GM21786 (cell line): ENCODE results near the gene OARD1.

ENCODE experiments used
- ATAC-seq: cut with Tn5 transposase; IDR thresholded peaks from one replicate; pipeline ENCODE4 v1.9.1; 2021; ENCODE audit not compliant: unreplicated experiment

The OARD1 gene

DNA sequence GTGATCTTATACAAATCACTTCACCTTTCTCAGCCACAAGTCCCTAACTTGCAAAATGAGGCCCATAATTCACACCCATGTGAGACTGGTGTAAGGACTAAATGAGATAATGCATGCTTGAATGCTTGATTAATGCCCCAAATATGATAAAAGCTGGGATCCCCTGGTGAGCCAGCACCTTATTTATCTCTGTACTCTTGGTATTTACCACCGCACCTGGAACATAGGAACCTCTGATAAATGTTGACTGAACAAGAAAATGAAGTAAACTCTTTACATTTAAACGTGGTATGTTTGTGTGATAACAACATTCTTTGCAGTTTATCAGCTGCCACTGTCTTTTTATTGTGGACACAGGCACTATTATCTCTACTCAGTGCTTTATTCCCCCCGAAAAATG, 21.6 kb downstream of the OARD1 start:
- no peak for ATAC-seq

DNA sequence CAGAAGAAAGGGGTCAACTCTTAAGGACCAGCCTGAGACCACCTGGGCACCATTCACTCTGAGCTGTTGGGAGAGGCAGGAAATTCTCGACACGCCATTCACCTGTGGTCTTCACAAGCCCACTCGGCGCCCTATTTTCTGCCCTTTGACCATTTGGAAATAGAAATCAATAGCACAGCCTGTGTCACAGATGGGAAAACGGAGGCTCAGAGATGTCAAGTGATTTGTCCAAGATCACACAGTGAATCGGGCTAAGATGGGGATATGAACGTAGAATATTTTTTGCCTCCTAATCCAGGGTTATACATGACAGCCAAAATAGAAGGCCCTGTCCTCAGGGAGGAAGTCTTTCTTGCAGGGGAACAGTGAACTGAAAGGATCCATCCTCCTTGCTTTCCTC, 22.2 kb downstream of the OARD1 start:
- ATAC-seq = no peak

DNA sequence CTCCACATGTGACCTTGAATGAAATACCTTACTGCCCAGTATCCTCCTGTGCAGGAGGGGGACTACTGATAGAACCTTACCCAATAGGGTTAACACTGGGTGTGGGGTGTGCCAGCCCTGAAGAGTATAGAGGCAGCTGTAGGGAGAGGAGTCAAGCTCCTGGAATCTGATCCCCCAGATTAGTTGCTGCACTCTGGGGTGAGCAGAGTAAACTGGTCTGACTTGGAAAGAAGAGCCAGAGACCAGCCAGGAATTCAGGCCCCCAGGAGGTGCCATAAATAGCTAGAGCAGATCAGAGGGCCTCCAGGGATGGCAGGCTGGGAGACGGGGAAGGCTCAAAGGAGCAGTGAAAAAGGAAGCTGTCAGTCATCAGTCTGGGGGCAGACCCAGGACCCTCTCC, 22.6 kb downstream of the OARD1 start:
- ATAC-seq = no peak

DNA sequence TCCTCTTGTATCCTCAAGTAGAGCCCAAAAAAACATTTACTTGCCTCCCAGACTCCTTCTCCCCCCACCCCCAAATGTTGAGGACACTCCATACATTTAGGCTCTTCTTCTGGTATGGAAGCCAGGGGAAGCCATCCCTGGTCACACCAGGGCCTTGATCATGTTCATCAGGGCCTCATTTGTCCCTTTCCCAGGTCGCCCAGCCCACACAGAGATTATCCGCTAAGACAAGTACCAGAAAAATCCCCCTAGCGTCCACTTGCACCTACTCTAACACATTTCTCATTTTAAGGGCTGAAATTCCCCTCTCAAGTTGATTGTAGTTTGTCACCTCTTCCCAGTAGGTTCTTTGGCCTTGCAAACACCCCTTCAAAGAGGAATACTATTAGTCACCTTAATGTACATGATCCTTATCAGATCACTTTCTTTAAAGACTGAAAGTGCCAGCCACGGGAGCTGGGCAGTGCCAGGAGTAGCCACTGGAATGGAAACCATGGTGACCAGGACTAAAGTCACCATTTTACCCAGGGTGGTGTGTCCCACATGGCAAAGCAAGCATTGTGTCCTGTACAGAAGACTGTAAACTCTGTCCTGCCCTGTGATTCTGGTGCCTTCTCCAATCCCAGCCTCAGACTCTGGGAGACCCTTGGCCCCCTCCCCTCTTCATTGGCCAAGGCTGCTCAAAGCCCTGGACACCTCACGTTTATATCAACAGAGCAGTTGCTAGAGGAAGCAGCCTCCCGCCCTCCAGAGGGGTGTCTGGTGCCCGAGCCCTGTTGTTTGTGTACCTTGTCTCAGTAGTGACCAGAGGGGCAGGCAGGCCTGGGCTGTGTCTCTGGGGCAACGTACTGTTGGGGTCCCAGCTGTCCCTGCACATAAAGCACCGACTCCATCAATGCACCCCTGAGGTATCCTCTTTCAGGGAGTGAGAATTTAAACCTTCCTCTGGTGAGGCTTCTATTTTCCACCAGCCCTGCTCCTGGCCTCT, 24.1 kb downstream of the OARD1 start:
- no peak for ATAC-seq

DNA sequence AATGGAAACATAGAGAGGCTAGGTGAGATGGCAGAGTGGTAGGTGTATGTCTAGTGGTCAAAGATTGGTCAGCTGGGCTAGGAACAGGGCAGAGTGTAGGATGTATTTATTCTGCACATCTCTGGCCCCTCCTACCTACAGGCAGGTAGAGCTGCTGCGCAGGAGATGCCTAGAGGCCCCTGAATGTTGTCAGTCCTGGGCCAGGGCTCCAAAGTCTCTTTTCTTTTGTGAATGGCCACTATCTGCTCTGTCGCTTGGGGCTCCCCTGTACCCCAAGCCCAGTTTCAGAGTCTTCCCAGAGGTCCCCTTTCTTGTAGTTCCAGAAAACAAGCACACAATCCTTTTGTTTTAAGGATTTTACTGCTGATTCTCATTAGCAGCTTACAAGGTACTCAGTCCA, 24.9 kb downstream of the OARD1 start:
- no peak for ATAC-seq

DNA sequence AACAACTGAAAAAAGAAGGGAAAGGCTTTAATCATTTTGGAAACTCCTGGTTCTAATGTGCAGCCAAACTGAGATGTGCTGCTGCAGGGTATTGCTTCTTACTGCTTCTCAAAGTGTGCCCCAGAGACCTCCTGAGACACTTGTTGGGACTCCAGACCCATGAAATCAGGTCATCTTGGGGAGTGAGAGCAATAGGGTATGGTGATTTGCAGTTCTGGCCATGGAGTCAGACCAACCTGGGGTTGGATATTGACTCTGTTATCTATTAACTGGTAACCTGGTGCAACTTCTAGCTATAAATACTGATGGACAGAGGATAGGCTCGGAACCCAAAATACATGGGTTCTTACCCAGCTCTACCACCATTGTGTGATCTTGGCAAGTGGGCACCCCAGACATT, 26.1 kb downstream of the OARD1 start:
- ATAC-seq = no peak

DNA sequence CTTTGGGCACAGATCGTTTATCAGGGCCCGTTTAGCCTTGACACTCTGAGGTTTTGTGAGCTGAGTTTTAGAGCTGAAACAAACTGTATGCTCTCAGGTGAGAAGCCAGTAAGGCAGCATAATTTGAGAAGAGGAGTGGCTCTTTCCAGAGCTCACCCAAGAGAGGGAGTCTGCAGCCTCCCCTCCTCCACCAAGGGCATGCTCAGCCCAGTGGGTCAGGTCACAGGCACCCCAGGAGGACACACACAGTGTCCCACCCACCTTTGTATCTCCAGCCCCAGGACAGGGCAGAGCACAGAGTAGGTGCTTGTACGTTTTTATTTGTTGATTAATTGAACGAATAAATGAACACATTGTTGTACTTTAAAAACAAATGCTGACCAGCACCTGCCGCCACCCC, 26.5 kb downstream of the OARD1 start:
- no peak for ATAC-seq

DNA sequence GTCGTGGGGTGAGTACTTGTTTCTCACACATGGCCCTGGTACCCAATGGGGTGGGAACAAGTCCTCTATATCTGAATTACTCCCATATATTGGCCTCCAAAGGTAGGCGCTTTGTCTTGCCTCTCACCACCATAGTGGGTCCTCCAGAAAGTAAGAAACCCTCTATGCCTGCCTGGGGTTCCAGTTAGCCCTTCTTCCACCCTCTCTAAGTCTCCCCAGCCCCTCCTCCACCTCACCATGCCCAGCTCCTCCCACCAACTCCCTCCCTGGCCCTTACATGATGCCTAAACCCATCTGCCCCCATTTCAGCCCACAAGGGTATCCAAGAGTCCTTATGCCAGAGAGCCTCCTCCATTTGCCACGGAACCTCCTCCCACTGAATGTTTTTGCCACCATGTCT, 29.0 kb downstream of the OARD1 start:
- ATAC-seq = no peak

DNA sequence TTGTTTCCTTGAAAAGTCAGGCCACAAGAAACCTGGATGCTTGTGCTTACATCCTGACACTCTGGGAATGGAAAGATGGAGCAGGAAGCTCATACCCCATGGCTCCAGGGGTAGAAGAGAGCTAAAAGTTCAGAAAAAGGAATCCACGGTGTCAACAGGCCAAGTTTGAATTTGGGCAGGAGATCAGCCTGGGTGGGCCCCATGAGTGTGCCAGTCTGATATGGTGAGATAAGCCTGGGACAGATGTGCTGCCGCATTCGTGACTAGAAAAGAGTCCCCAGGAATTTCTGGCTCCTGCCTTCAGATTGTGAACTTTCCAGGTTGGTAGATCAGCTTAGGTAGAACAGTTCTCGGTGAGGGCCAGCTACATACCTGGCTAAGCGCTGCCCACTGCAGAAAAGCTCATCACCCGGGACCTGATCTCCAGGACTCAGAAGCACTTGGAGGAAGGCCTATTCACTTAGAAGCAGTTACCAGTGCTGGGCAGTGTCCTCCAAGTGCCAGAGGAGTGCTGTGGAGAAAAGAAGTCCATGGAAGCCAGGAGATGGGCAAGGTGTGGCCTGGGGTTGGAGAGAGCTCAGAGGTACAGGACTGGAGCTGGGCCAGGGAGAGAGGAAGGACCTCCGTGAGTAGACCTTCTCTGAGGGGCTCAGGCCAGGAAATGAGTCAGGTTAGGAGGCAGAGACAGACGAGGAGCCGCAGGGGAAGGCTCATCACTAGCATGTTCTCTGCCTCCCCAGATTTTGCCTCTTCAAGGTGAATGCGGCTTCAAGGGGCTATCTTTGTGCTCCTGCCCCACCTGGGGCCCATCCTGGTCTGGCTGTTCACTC, 29.7 kb downstream of the OARD1 start, which contains the start of gene TSPO2:
Gene TSPO2 (plus strand): TSS at position 242 of the 830 bp plus-strand sequence. CDS start 519 bp downstream, at position 761.
- ATAC-seq = no peak

DNA sequence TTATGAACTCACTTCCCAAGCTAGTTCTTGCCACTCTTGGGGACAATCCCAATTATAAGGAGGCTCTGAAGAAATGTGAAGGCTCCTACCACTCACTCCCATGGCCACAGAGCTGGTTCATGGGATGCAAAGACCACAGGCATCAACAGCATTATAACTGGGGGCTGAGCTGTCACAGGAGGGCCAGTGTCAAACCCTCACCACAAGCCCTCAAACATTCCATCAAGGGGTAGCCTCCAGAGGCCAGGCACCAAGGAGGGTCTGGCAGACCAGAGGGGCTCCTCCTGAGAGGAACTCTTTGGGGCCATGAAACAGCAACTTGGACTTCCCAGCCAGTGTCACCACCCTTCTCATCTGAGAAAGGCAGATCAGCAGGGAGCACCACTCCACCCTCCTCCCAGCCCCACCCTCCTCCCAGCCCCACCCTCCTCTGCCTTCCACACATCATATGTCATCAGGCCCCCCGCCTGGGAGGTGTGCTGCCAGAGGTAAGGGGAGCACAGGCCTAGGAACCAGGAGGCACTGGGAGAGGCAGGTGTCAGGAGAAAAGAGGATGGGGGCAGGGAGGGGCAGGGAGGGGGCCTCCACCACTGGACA, 31.1 kb downstream of the OARD1 start:
- ATAC-seq = no peak

DNA sequence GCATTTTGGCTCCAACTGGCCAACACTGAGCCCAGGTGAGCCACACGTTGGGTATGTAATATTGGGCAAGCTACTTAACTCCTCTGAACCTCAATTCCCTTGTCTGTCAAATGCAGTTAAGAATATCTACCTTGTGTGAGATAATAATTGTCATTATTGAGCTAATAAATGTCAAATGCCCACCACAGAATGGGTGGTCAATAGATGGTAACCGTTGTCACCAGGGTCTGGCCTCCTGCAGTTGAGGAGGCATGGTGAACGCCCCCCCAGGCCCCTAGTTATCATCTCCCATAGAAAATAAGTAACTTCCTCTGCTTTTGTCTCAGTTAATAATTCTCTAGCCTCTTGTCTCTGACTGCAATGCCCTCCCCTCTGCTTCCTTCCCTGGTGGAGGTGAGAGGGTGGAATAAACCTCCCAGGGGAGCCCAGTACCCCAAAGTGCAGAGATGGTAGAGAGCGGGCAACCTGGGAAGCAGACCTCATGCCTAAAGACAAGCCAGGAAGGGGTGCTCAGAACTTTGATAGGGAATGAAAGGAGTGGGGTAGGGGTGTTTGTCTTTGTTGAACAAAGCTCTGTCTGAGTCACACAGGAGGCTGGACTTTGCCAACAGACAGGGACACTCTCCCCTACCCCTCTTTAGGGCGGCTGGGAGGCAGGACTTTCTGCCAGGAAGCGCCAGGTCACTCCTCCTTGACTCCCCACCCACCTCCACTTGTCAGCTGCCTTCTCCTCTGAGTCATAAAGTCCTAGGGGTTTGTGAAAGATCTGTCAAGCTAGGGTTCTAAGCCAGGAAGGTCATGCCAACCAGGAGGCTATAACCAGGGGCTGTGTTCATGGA, 31.8 kb downstream of the OARD1 start:
- no peak for ATAC-seq

DNA sequence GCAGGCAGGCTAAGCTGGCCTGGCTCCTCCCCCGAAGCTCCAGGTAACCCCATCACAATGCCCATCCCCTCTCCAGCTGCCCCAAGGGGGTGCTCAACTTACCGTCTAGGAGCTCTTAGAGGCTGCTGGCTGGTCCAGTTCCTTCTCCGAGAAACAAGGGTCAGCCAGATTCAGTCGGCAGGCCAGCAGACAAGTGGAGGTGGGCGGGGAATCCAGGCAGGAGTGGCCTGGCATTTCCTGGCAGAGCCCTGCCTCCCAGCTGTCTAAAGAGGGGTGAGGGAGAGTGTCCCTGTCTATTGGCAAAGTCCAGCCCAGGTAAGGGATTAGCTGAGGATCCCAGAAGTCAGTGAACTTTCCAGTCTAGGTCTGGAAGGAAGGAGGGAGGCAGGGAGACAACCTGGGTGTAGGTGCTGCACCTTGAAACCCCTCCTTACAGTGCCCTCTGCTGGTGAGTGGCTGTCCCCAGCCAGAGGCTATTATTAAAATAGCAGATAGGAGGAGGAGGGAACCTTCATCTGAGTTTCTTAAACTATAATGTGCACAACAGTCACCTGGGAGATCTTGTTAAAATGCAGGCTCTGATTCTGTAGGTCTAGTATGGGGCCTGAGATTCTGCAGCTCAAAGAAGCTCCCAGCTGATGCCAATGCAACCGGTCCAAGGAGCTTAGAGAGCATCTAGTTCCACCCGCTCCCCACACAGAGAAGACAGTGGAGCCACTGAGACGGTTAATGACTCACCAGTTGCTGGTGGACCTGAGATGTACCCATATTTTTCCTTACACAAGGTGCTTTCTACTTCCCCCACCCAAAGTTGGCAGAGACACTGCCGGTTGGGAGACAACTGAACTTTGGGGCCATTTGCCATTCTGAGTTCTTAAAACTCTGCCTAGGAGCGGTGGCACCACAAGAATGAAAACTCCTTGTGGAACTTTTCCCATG, 32.8 kb downstream of the OARD1 start, which contains the start of gene UNC5CL:
Gene UNC5CL (minus strand): TSS at position 162 of the 939 bp plus-strand sequence. CDS start 4,147 bp downstream, outside the sequence.
- ATAC-seq = no peak

DNA sequence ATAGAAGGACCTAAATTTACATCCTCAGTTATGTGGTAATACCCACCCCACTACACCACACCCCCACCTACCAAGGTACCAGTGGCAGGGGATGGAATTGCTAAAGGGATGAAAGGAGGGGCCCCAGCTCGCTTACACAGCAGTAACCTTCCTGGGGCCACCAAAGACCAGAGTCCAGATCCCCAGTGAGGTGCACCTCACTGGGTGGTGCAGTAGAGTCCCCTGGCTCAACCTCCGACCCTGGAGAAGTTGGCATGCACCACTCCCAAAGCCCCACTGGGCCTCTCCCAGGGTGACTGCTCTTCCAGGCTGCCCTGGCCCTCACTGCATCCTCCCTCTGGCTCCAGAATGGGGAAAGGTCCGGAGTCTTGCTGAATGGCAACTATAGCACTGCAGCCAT, 34.0 kb downstream of the OARD1 start:
- ATAC-seq = no peak

DNA sequence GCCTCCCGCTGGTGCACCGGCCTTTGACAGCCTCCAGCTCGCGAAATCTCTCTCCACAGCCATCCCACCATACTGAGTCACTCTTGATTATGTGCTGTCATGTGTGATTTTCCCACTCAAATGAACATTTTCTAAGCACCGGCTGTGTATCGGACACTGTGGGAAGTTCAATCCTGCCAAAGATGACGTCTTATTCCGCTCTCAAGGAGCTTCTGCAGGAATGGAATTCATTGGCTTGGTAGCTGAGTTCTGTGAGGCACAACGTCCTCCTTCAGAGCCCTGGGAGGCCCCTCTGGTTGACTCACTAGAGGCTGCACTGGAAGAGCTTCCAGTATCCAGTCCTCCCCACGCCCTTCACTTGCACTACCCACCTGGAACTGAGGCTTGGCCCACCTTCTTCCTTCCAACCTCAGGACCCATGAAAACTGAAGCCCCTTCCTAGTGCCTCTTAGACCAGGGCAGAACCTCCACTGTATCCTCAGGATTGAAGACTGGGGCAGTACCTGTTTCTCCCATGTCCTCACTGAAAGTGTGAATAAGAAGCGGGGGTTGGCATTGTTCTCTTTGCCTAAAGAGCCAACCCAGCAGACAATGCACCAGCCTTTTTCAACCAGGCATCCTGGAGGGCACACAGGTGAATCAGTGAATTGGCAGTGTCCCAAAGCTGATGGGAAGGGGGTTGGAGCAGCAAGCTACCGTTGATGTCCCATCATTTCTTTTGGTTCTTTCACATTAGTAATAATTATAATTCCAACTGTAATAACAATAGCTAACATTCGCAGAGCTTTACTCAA, 34.9 kb downstream of the OARD1 start:
- ATAC-seq = no peak

DNA sequence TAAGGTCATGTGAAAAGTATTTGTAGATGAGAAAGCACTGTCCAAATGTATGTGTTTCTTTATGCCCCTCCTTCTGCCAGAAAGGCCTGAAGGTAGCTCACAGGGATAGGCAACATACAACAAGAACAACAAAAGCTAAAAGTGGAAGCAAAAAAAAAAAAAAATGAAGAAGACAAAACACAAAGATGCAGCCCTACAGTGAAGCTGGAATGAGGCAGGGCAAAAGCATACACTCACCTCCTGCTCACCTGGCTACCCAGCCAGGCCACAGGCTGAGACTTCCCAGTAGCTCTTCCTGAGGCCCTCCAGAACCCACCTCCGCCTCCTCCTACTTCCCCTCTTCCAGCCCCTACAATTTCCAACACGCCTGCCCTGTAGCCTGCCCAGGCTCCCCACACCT, 35.6 kb downstream of the OARD1 start:
- no peak for ATAC-seq

DNA sequence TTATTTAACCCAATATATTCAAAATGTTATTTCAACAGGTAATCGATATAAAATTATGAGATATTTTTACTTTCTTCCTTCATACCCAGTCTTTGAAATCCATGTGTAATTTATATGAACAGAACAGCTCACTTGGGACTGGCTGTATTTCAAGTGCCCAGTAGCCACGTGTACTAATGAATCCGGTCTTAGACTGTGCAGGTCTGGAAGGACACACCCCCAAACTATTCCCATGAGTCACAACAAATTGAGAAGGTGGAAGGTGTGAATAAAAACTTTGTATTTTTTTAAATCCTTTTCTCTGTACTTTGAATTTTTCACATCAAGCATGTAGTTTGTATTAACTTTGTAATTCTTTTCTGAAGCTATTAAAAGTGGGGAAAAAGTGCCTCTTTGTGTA, 36.0 kb downstream of the OARD1 start:
- ATAC-seq = no peak

DNA sequence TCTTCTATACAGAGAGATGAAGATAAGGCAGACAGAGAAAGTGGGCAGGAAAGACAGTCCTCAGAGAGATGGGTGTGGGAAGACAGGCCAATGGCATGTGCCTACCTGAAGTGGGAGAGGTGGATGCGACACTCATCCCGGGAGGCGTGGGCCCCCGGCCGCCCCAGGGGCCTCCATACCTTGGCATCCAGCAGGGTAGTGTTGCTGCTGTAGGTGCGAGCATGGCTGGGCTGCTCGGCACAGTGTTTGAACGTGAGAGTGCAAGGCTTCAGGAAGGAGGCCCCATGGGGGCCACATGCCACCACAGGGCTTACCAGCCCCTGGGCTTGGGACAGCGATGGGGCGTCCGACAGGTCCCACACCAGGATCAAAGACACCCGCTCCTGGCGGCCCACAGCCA, 38.4 kb downstream of the OARD1 start:
- no peak for ATAC-seq

DNA sequence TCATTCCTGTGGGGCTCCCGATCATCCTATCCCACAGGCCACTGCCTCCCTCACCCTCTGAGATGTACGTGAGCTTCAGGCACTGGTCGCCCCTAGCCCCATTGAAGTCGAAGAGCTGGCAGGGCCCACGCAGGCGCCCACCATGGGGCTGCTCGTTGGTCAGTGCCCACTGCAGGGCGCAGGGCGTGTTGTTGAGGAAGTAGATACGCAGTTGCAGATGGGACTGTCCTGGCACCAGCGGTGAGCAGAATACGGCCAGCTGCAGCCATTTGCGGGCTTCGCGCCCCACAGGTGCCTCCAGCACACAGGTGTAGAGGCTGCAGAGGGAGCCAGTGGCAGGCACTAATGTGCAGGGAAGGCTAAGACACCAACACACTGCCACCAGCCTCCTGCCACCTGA, 39.3 kb downstream of the OARD1 start:
- ATAC-seq = no peak
